Endothelial cell of umbilical vein (primary cell): ENCODE measurements around the gene SEC62. TPM values are rescaled to one million over a fixed set of nuclear protein-coding genes. Genes with fewer than 3 reads are reported as not detected.

Source experiments
- BruUV-seq: library from RNA; stranded (reverse); fragments of 400-500 nt; replicated peaks from 2 replicates; lab custom pipeline; 2021; lab: Mats Ljungman, UMichigan
- CTCF ChIA-PET: fragments of 300-600, 350-600 bp; sonication (Branson Sonifier 250); formaldehyde crosslinking; loops from one replicate; lab custom pipeline; 2021; ENCODE audit warnings: antibody characterized with exemption, inconsistent platforms; lab: Charles Lee
- POLR2A ChIA-PET: fragments of 300-600, 350-600 bp; sonication (Branson Sonifier 250); formaldehyde crosslinking; loops from one replicate; lab custom pipeline; 2021; ENCODE audit warnings: antibody characterized with exemption, inconsistent platforms; lab: Charles Lee
- DNase-seq: peaks from one replicate; pipeline ENCODE4 v3.0.0-alpha.2; 2011; ENCODE audit warnings: low read depth, low spot score
- FAIRE-seq: peaks from 2 replicates; lab custom pipeline; 2011; peaks lifted over from hg19 to GRCh38; lab: Jason Lieb, UNC
- H2AFZ ChIP-seq: 2 replicates; pipeline ENCODE4 v1.6.0; 2012; ENCODE audit warnings: low read depth, low read length, control low read depth, inconsistent platforms
- H3K27ac ChIP-seq: 2 replicates; pipeline ENCODE4 v1.5.1; 2011; ENCODE audit warnings: low read depth, mild to moderate bottlenecking, control low read depth, low read length, moderate library complexity; ENCODE audit not compliant: insufficient read depth
- H3K27me3 ChIP-seq, 2 experiments: 2 replicates each; pipeline versions ENCODE4 v1.6.0 to v1.6.1; 2011; ENCODE audit warnings: low read length in 2 of 2, mixed read lengths in 1 of 2; ENCODE audit not compliant: control insufficient read depth in 2 of 2, insufficient read depth in 2 of 2
- H3K36me3 ChIP-seq, 2 experiments: 2 replicates in 1 of 2; 3 replicates in 1 of 2; pipeline ENCODE4 v1.5.1; 2011; ENCODE audit warnings: low read length in 2 of 2, mild to moderate bottlenecking in 1 of 2, moderate library complexity in 1 of 2; ENCODE audit not compliant: control insufficient read depth in 2 of 2, insufficient read depth in 2 of 2; ENCODE audit errors: extremely low read depth in 1 of 2
- H3K4me1 ChIP-seq: 3 replicates; pipeline ENCODE4 v1.5.1; 2011; ENCODE audit warnings: mild to moderate bottlenecking, low read length; ENCODE audit not compliant: control insufficient read depth, insufficient read depth; ENCODE audit errors: extremely low read depth
- H3K4me2 ChIP-seq: 2 replicates; pipeline ENCODE4 v1.6.1; 2011; ENCODE audit warnings: low read length, control low read depth, mixed read lengths; ENCODE audit not compliant: insufficient read depth
- H3K4me3 ChIP-seq, 3 experiments: fragments of 200-600 bp in 1 of 3; sonication (generic), shearing (Covaris generic) in 1 of 3; replicated peaks in 1 of 3; 2 replicates each; pipeline ENCODE4 v1.5.1; 2011 to 2016; ENCODE audit warnings: control low read depth in 3 of 3, low read length in 3 of 3, mild to moderate bottlenecking in 2 of 3, inconsistent platforms in 1 of 3, low read depth in 1 of 3, moderate library complexity in 1 of 3; ENCODE audit not compliant: insufficient read depth in 1 of 3
- H3K79me2 ChIP-seq: 2 replicates; pipeline ENCODE4 v1.6.0; 2012; ENCODE audit warnings: low read length, inconsistent platforms; ENCODE audit not compliant: control insufficient read depth, insufficient read depth
- H3K9ac ChIP-seq: replicated peaks from 2 replicates; pipeline ENCODE3; 2011; ENCODE audit warnings: low read length, control low read depth; ENCODE audit not compliant: insufficient read depth; ENCODE audit errors: extremely low read depth
- H3K9me1 ChIP-seq: replicated peaks from 3 replicates; pipeline ENCODE4 v1.6.0; 2011; ENCODE audit warnings: mild to moderate bottlenecking, low read length; ENCODE audit not compliant: control insufficient read depth, insufficient read depth; ENCODE audit errors: extremely low read depth
- H3K9me3 ChIP-seq: replicated peaks from 2 replicates; pipeline ENCODE4 v1.5.1; 2012; ENCODE audit warnings: low read length, inconsistent platforms; ENCODE audit not compliant: control insufficient read depth, insufficient read depth
- H4K20me1 ChIP-seq: replicated peaks from 2 replicates; pipeline ENCODE3; 2011; ENCODE audit warnings: mild to moderate bottlenecking, low read length; ENCODE audit not compliant: control insufficient read depth, insufficient read depth; ENCODE audit errors: extremely low read depth
- EZH2 ChIP-seq: IDR thresholded peaks from 2 replicates; pipeline ENCODE4 v1.6.1; 2012; ENCODE audit warnings: borderline replicate concordance, low read depth, mild to moderate bottlenecking, moderate library complexity, low read length, inconsistent platforms; ENCODE audit not compliant: severe bottlenecking
- FOS ChIP-seq: IDR thresholded peaks from 2 replicates; pipeline ENCODE4 v1.6.1; 2011; ENCODE audit warnings: mild to moderate bottlenecking, low read length, moderate library complexity, borderline replicate concordance; ENCODE audit not compliant: insufficient read depth
- GATA2 ChIP-seq: IDR thresholded peaks from 2 replicates; pipeline ENCODE4 v1.7.0; 2011; ENCODE audit warnings: low read depth, mild to moderate bottlenecking, moderate library complexity, mixed read lengths, low read length; ENCODE audit not compliant: insufficient read length, insufficient read depth
- JUN ChIP-seq: IDR thresholded peaks from 2 replicates; pipeline ENCODE4 v1.6.1; 2011; ENCODE audit warnings: borderline replicate concordance, low read depth; ENCODE audit not compliant: insufficient read length, insufficient read depth
- MAX ChIP-seq: IDR thresholded peaks from 2 replicates; pipeline ENCODE4 v1.6.1; 2011; ENCODE audit not compliant: insufficient read depth, insufficient read length
- MYC ChIP-seq: IDR thresholded peaks from one replicate; pipeline ENCODE4 v1.6.1; 2011; ENCODE audit warnings: mild to moderate bottlenecking, low read depth, low read length
- POLR2A ChIP-seq: IDR thresholded peaks from 2 replicates; pipeline ENCODE4 v1.6.1; 2012; ENCODE audit warnings: low read depth, mild to moderate bottlenecking, control low read depth, low read length
- POLR2AphosphoS5 ChIP-seq: IDR thresholded peaks from 2 replicates; pipeline ENCODE4 v1.6.1; 2012; ENCODE audit warnings: low read depth, mild to moderate bottlenecking, control low read depth, low read length, moderate library complexity; ENCODE audit not compliant: insufficient read depth
- dilution Hi-C: fragments of 300-500 bp; cut with MboI; formaldehyde crosslinking; loops from one replicate; pipeline ENCODE4 v1.15.0; 2019; ENCODE audit warnings: low sequenced_read_pairs; ENCODE audit not compliant: extremely low pct_ligation_motif_present
- intact Hi-C: fragments of 100-400 bp; cut with micrococcal nuclease; formaldehyde crosslinking; loops from one replicate; pipeline ENCODE4 v1.10.0; 2022
- polyA plus RNA-seq, 4 experiments: library from polyadenylated mRNA; depleted of rRNA in 3 of 4; stranded (reverse) in 3 of 4; unstranded in 1 of 4; fragments of >200 nt; gene quantifications; 2 replicates each; pipeline versions ENCODE4 v1.2.1 to v1.2.3, GENCODE V29; 2011 to 2012; ENCODE audit warnings: missing spikeins in 1 of 4
- total RNA-seq: library from RNA; stranded (reverse); gene quantifications from 2 replicates; pipeline ENCODE4 v1.2.3, GENCODE V29; 2021
- TF ChIP-seq, protein P1 (sequence below), 2 donors: IDR thresholded peaks; 1 replicate in 1 of 2; 2 replicates in 1 of 2; pipeline ENCODE4 v1.5.1; 2011; ENCODE audit warnings: low read length in 2 of 2, mild to moderate bottlenecking in 2 of 2, moderate library complexity in 2 of 2, control low read depth in 1 of 2, inconsistent platforms in 1 of 2, low read depth in 1 of 2; ENCODE audit not compliant: insufficient read depth in 1 of 2; ENCODE audit errors: extremely low read depth in 1 of 2

The SEC62 gene
- total and polyA plus RNA-seq, 2 donors (not counting 3 experiments of a cell fraction or from before 2014, with no cell fraction given) = 90.7 to 90.8 TPM

DNA sequence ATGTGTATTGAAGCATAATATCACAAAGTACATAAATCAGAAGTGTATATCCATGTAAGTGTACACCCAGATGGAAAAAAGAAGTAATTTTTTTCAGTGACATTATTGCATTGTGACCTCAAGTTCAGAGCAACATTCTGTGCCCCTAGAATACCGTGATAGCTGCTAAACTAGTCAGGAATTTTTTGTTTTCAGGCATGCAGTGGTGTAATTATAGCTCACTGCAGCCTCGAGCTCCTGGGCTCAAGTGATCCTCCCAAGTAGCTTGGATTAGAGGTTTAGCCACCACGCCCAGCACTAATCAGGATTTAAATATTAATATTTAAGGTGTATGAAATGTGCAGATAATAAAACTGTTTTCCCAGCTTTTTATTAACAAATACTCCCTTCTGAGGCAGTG lies 25.5 kb downstream of the SEC62 start:
- Histone ChIP-seq H3K4me1 (no peaks in the 10 kb centered on the region), H3K27me3 (no peaks in the 10 kb centered on the region), H3K27ac (no peak overlapping the region), H3K4me3 (no peak overlapping the region), H4K20me1 (no peaks in the 10 kb centered on the region), H2AFZ (no peak overlapping the region), H3K9me1 (no peaks in the 10 kb centered on the region), H3K36me3 (peaks cover 4 to 15% of the 10 kb centered on the region in 2 experiments), H3K9me3 (no peaks in the 10 kb centered on the region), H3K9ac (no peak overlapping the region), H3K79me2 (no peaks in the 10 kb centered on the region), H3K4me2 (no peak overlapping the region)
- TF ChIP-seq POLR2AphosphoS5 = no peak
- TF ChIP-seq, protein P1, sequence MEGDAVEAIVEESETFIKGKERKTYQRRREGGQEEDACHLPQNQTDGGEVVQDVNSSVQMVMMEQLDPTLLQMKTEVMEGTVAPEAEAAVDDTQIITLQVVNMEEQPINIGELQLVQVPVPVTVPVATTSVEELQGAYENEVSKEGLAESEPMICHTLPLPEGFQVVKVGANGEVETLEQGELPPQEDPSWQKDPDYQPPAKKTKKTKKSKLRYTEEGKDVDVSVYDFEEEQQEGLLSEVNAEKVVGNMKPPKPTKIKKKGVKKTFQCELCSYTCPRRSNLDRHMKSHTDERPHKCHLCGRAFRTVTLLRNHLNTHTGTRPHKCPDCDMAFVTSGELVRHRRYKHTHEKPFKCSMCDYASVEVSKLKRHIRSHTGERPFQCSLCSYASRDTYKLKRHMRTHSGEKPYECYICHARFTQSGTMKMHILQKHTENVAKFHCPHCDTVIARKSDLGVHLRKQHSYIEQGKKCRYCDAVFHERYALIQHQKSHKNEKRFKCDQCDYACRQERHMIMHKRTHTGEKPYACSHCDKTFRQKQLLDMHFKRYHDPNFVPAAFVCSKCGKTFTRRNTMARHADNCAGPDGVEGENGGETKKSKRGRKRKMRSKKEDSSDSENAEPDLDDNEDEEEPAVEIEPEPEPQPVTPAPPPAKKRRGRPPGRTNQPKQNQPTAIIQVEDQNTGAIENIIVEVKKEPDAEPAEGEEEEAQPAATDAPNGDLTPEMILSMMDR (IDR thresholded peaks at IDR 0.05; ENCODE audit: extremely low read depth in 1 of 2, insufficient read depth in 1 of 2, low read depth in 1 of 2, low read length in 2 of 2) = no peak
- TF ChIP-seq JUN = no peak
- TF ChIP-seq POLR2A = no peak
- TF ChIP-seq EZH2 = no peak
- no peak for TF ChIP-seq MYC
- DNase-seq (no peak), FAIRE-seq (no peak)
- BruUV-seq = no TSS peak
- CTCF ChIA-PET = no interaction called here
- dilution Hi-C loops = no loop called here
- intact Hi-C loops = no loop called here
- POLR2A ChIA-PET = no interaction called here

GRCh38 chr3:169992781-169993180 lies 26.2 kb downstream of the SEC62 start:
- Histone ChIP-seq H3K9me3 (no peaks in the 10 kb centered on the region), H3K9me1 (no peaks in the 10 kb centered on the region), H4K20me1 (no peaks in the 10 kb centered on the region), H3K4me2 (no peak overlapping the region), H3K27ac (no peak overlapping the region), H2AFZ (no peak overlapping the region), H3K27me3 (no peaks in the 10 kb centered on the region), H3K4me1 (no peaks in the 10 kb centered on the region), H3K9ac (no peak overlapping the region), H3K36me3 (peaks cover 4 to 15% of the 10 kb centered on the region in 2 experiments), H3K79me2 (no peaks in the 10 kb centered on the region), H3K4me3 (no peak overlapping the region)
- TF ChIP-seq JUN (no peak), MAX (no peak), POLR2AphosphoS5 (no peak), FOS (no peak), POLR2A (no peak), MYC (no peak), GATA2 (no peak), EZH2 (no peak)
- TF ChIP-seq, protein P1 (IDR thresholded peaks at IDR 0.05; ENCODE audit: extremely low read depth in 1 of 2, insufficient read depth in 1 of 2, low read depth in 1 of 2, low read length in 2 of 2) = no peak
- CTCF ChIA-PET = no interaction called here
- peak; percentile 8 for FAIRE-seq
- intact Hi-C loops (no loop called here), dilution Hi-C loops (no loop called here)
- no peak for DNase-seq
- POLR2A ChIA-PET = no interaction called here
- BruUV-seq = TSS peak; percentile 69
